H1 (cell line): ENCODE measurements around the gene C3orf20. TPM values are rescaled to one million over a fixed set of nuclear protein-coding genes. Genes with fewer than 3 reads are reported as not detected.

Experiments used
- JUND ChIP-seq: IDR thresholded peaks from 2 replicates; pipeline ENCODE4 v1.6.1; 2011; ENCODE audit warnings: mild to moderate bottlenecking, improper control_type of control experiment, low read length
- RFX5 ChIP-seq: IDR thresholded peaks from 2 replicates; pipeline ENCODE4 v1.6.1; 2011; ENCODE audit warnings: low read depth, low read length, improper control_type of control experiment, borderline replicate concordance
- RNF2 ChIP-seq: fragments of 200-900, 300-1000 bp; sonication (generic); IDR thresholded peaks from 2 replicates; pipeline ENCODE4 v1.7.1; 2016; ENCODE audit warnings: borderline replicate concordance, low read depth, mild to moderate bottlenecking, antibody characterized with exemption, low read length; ENCODE audit not compliant: poor library complexity, severe bottlenecking; ENCODE audit errors: missing control alignments
- TAF1 ChIP-seq: IDR thresholded peaks from 2 replicates; pipeline ENCODE4 v1.6.1; 2011; ENCODE audit warnings: mild to moderate bottlenecking, low read depth, low read length
- TCF12 ChIP-seq: IDR thresholded peaks from 2 replicates; pipeline ENCODE4 v1.6.1; 2011; ENCODE audit warnings: low read depth, mild to moderate bottlenecking, low read length
- polyA plus RNA-seq, 7 experiments: library from polyadenylated mRNA; depleted of rRNA in 3 of 7; stranded (reverse) in 5 of 7; unstranded in 2 of 7; fragments of >200 nt in 5 of 7; fragments of 200-250 nt in 2 of 7; gene quantifications; 1 replicate in 5 of 7; 2 replicates in 1 of 7; 4 replicates in 1 of 7; pipeline versions ENCODE4 v1.2.1 to v1.2.3, GENCODE V29; 2011 to 2013; ENCODE audit warnings: missing spikeins in 2 of 7, mixed read lengths in 2 of 7
- total RNA-seq: library from RNA; stranded (reverse); fragmentation: NEBNext Ultra II Directional; extraction: Animal tissue kit (Norgen Biotek cat#: 25700); gene quantifications from 2 replicates; pipeline ENCODE4 v1.2.1, GENCODE V29; 2021
- TF ChIP-seq, protein P1 (sequence below): fragments of 300-600 bp; sonication (generic); IDR thresholded peaks from 2 replicates; pipeline ENCODE4 v1.7.1; 2012; ENCODE audit warnings: low read length, moderate library complexity, mild to moderate bottlenecking, inconsistent platforms; ENCODE audit not compliant: insufficient replicate concordance

C3orf20 gene
- total and polyA plus RNA-seq, 2 of the 8 experiments (the other 6 are each of a cell fraction or from before 2014, with no cell fraction given): not detected

DNA sequence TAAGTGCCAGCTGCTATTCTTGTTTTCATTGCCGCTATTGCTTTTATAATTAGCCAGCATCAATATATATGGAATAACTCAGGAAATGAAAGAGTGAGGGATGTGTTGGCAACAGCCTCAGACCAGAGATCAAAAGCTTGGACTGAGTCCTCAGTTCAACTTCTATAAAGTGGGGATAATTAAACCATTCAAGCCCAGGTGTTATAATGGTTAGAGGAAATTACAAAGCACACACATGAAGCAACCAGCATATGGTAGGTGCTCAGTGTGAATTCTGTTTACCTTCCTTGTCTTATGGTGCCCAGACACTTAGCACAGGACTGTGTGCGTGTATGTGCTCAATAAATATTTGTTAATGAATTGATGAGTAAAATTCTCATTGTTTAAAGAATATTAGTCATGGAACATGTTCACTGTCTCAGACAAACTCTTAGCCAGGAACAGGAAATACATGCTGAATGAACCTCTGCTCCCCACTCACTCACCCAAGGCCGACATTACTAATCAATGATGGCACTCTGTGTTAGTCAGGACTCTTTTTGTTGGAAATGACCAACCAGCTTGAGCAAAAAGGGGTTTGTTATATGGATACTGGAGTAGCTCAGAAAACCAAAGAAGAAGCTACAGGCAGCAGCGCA is 40.1 kb upstream of the C3orf20 start (continued):
- TF ChIP-seq, protein P1, sequence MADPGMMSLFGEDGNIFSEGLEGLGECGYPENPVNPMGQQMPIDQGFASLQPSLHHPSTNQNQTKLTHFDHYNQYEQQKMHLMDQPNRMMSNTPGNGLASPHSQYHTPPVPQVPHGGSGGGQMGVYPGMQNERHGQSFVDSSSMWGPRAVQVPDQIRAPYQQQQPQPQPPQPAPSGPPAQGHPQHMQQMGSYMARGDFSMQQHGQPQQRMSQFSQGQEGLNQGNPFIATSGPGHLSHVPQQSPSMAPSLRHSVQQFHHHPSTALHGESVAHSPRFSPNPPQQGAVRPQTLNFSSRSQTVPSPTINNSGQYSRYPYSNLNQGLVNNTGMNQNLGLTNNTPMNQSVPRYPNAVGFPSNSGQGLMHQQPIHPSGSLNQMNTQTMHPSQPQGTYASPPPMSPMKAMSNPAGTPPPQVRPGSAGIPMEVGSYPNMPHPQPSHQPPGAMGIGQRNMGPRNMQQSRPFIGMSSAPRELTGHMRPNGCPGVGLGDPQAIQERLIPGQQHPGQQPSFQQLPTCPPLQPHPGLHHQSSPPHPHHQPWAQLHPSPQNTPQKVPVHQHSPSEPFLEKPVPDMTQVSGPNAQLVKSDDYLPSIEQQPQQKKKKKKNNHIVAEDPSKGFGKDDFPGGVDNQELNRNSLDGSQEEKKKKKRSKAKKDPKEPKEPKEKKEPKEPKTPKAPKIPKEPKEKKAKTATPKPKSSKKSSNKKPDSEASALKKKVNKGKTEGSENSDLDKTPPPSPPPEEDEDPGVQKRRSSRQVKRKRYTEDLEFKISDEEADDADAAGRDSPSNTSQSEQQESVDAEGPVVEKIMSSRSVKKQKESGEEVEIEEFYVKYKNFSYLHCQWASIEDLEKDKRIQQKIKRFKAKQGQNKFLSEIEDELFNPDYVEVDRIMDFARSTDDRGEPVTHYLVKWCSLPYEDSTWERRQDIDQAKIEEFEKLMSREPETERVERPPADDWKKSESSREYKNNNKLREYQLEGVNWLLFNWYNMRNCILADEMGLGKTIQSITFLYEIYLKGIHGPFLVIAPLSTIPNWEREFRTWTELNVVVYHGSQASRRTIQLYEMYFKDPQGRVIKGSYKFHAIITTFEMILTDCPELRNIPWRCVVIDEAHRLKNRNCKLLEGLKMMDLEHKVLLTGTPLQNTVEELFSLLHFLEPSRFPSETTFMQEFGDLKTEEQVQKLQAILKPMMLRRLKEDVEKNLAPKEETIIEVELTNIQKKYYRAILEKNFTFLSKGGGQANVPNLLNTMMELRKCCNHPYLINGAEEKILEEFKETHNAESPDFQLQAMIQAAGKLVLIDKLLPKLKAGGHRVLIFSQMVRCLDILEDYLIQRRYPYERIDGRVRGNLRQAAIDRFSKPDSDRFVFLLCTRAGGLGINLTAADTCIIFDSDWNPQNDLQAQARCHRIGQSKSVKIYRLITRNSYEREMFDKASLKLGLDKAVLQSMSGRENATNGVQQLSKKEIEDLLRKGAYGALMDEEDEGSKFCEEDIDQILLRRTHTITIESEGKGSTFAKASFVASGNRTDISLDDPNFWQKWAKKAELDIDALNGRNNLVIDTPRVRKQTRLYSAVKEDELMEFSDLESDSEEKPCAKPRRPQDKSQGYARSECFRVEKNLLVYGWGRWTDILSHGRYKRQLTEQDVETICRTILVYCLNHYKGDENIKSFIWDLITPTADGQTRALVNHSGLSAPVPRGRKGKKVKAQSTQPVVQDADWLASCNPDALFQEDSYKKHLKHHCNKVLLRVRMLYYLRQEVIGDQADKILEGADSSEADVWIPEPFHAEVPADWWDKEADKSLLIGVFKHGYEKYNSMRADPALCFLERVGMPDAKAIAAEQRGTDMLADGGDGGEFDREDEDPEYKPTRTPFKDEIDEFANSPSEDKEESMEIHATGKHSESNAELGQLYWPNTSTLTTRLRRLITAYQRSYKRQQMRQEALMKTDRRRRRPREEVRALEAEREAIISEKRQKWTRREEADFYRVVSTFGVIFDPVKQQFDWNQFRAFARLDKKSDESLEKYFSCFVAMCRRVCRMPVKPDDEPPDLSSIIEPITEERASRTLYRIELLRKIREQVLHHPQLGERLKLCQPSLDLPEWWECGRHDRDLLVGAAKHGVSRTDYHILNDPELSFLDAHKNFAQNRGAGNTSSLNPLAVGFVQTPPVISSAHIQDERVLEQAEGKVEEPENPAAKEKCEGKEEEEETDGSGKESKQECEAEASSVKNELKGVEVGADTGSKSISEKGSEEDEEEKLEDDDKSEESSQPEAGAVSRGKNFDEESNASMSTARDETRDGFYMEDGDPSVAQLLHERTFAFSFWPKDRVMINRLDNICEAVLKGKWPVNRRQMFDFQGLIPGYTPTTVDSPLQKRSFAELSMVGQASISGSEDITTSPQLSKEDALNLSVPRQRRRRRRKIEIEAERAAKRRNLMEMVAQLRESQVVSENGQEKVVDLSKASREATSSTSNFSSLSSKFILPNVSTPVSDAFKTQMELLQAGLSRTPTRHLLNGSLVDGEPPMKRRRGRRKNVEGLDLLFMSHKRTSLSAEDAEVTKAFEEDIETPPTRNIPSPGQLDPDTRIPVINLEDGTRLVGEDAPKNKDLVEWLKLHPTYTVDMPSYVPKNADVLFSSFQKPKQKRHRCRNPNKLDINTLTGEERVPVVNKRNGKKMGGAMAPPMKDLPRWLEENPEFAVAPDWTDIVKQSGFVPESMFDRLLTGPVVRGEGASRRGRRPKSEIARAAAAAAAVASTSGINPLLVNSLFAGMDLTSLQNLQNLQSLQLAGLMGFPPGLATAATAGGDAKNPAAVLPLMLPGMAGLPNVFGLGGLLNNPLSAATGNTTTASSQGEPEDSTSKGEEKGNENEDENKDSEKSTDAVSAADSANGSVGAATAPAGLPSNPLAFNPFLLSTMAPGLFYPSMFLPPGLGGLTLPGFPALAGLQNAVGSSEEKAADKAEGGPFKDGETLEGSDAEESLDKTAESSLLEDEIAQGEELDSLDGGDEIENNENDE: no peak
- TF ChIP-seq TCF12 (no peak), RFX5 (no peak), RNF2 (no peak), JUND (no peak), TAF1 (no peak)
